Iris pigment epithelial cell (primary cell): ENCODE data around the gene ADORA1.

ENCODE experiments used
- DNase-seq: peaks from one replicate; pipeline ENCODE4 v3.0.0-alpha.2; 2011; ENCODE audit warnings: low read depth

ADORA1 gene

DNA sequence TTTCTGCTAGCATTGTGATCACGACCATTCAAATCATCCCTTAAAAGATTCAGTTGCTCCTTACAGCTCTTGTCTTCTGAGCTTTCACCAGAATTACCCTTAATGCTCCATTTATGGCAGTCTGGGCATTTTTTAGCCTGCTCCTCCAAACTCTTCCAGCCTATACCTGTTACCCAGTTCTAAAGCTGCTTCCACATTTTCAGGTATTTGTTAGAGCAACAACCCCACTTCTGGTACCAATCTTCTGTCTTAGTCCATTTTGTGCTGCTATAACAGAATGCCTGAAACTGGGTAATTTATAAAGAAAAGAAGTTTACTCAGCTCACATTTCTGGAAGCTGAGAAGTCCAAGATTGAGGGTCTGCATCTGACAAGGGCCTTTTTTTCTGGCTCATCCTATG, 30.9 kb downstream of the ADORA1 start:
- no peak for DNase-seq

DNA sequence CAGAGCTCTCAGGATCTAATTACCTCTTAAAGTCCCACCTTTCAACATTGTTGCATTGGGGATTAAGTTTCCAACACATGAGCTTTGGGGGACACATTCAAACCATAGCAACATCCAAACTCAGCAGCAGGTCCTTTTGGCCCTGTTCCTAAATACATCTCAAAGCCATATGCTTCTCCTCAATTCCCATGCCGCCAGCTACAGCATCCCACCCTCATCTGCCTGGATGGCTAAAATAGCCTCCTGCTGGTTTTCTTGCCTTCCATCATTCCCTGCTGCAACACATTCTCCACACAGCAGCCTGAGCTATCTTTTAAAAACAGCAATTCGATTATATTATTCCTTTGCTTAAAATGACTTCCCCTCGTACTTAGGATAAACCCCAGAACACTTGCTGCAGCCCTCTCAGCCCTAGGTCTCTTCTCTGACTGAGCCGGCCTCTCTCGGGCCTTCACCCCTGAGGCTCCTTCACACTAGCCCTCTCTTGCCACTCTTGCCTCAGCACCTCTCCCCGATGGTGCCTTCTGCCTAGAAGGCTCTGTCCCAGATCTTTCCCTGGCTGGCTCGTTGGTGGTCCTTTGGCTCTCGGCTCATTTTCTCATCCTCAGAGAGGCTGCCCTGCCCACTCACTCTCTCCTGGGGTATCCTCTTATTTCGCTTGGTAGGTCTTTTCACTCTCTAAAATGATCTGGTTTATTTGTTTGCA, 31.6 kb downstream of the ADORA1 start:
- no peak for DNase-seq

DNA sequence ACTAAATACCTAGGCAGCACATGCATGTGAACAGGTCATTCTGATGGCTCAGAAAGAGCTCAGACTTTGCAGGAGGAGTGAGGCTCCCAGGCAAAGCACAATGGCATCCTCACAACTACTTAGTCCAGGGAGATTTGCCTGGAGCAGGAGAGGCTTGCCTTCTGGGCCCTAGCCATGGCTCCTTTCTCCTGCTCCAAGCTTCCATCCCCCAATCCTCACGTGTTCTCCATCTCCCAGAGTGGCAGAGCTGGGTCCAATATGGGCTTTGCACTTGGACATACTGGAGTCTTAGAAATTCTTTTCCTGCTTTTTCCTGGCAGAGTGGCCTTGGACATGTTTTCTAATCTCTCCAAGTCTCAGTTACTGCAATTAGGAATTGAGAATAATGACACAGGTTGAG, 32.3 kb downstream of the ADORA1 start:
- no peak for DNase-seq

DNA sequence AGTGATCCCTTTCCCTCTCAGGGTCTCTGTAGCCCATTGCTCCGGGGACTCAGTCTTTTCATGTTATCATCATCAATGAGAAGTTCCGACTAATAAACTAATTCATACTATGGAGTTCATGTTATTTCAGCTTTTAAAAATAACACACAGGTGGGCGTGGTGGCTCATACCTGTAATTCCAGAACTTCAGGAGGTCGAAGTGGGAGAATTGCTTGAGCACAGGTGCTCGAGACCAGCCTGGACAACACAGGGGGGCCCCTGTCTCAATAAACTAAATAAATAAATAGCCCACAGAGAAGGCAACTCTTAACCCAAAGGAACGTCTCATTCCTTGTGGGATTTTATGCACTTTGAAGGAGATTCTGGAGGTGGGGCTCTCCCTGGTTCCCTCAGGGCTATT, 33.6 kb downstream of the ADORA1 start:
- DNase-seq, result no peak

DNA sequence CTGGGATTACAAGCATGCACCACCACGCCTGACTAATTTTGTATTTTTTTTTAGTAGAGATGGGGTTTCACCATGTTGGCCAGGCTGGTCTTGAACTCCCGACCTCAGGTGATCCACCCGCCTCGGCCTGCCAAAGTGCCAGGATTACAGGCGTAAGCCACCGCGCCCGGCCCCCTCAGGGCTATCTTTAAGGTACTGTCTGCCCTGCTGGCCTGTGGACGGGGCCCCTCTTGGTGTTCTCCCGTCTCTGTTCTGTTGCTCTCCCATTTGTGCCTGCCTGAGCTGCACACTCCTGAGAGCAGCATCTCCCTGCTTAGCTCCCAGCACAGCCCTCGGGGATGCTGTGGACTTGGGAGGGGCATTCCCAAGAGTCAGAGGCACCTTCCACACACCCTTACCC, 34.2 kb downstream of the ADORA1 start:
- DNase-seq, result no peak

DNA sequence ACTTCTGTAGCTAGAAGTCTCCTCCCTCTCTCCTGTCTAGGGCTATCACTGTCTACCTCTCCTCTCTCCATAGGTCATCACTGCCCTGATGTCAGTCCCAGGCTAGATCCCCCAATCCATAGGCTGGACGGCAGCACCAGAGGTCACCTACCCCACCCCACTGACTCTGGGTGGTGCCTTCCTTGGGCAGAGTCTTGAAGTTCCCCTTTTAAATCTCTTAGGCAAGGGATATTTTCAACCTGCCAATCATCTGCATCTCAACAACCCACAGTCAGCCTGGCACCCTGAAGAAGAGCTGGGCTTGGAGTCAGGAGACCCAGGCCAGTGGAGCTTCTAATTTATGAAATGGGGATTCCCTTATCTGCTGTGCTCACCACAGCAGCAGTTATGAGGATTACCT, 34.9 kb downstream of the ADORA1 start:
- no peak for DNase-seq

DNA sequence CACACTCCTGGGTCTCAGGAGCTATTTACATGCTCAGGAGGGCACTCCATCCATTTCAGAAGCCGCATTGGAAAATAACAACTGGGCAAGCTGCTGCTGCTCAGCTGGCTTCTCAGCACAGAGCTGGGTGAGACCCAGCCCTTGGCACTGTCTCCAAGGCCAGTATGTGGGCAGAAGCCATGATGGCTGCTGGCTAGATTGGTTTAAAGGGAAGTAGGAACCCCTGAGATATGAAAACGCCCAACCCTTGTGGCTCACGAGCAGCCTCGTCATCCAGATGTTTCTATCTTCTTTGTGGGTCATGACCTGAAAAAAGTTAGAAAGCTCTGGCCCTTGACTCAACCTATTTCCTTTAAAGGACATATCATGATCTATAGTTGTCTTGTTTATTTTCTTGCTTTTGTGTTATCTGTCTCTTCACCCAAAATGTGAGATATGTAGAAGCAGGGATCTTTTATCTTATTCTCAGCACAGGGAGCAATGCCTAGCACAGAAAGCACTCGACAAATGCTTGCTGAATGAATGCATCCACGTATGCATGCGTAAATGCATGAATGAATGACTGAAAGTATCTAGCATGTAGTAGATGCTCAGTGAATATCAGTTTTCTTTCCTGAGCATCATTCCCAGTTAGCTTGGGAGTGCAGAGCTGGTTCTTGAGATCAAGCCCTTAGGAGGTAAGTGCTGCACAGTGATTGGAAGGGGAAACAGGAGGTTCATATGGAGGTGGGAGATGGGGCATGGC, 36.5 kb downstream of the ADORA1 start:
- DNase-seq, result no peak

DNA sequence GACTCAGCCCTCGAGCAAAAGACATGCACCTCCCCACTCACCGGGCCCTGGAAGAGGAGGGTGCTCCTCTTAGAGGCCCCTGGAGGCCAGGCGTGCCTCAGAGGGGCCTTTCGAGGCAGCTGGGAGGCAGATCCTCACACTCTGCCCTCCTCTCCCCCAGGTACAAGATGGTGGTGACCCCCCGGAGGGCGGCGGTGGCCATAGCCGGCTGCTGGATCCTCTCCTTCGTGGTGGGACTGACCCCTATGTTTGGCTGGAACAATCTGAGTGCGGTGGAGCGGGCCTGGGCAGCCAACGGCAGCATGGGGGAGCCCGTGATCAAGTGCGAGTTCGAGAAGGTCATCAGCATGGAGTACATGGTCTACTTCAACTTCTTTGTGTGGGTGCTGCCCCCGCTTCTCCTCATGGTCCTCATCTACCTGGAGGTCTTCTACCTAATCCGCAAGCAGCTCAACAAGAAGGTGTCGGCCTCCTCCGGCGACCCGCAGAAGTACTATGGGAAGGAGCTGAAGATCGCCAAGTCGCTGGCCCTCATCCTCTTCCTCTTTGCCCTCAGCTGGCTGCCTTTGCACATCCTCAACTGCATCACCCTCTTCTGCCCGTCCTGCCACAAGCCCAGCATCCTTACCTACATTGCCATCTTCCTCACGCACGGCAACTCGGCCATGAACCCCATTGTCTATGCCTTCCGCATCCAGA, 37.7 kb downstream of the ADORA1 start:
- DNase-seq, result no peak

DNA sequence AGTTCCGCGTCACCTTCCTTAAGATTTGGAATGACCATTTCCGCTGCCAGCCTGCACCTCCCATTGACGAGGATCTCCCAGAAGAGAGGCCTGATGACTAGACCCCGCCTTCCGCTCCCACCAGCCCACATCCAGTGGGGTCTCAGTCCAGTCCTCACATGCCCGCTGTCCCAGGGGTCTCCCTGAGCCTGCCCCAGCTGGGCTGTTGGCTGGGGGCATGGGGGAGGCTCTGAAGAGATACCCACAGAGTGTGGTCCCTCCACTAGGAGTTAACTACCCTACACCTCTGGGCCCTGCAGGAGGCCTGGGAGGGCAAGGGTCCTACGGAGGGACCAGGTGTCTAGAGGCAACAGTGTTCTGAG, 38.3 kb downstream of the ADORA1 start:
- no peak for DNase-seq

DNA sequence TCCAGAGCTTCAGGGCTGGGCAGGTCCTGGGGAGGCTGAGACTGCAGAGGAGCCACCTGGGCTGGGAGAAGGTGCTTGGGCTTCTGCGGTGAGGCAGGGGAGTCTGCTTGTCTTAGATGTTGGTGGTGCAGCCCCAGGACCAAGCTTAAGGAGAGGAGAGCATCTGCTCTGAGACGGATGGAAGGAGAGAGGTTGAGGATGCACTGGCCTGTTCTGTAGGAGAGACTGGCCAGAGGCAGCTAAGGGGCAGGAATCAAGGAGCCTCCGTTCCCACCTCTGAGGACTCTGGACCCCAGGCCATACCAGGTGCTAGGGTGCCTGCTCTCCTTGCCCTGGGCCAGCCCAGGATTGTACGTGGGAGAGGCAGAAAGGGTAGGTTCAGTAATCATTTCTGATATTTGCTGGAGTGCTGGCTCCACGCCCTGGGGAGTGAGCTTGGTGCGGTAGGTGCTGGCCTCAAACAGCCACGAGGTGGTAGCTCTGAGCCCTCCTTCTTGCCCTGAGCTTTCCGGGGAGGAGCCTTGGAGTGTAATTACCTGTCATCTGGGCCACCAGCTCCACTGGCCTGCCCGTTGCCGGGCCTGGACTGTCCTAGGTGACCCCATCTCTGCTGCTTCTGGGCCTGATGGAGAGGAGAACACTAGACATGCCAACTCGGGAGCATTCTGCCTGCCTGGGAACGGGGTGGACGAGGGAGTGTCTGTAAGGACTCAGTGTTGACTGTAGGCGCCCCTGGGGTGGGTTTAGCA, 38.8 kb downstream of the ADORA1 start:
- DNase-seq, result no peak

DNA sequence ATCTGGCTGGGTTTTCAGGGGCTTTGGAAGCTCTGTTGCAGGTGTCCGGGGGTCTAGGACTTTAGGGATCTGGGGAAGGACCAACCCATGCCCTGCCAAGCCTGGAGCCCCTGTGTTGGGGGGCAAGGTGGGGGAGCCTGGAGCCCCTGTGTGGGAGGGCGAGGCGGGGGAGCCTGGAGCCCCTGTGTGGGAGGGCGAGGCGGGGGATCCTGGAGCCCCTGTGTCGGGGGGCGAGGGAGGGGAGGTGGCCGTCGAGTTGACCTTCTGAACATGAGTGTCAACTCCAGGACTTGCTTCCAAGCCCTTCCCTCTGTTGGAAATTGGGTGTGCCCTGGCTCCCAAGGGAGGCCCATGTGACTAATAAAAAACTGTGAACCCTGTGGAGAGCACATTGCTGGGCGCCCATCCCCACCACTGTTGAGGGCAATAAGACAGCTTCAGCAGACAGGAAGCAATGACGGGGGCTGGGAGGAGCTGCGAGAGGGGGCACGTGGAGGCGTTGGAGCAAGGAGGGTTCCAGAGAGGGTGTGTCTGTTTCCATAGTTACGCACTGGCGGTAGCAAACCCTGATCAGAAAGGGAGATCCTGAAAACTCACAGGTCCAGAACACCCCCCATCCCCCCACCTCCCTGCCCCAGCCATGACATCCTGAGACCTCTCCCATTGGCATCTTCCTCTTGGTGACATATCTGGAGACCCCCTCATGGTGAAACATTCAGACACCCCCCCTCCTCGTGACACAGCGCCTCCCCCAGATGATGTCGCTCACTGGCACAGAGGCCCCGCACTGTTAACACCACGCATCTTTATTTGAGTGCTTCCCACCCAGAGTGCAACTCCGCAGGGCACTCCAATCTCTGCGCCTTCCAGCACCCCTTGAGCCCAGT, 39.7 kb downstream of the ADORA1 start:
- DNase-seq, result no peak

DNA sequence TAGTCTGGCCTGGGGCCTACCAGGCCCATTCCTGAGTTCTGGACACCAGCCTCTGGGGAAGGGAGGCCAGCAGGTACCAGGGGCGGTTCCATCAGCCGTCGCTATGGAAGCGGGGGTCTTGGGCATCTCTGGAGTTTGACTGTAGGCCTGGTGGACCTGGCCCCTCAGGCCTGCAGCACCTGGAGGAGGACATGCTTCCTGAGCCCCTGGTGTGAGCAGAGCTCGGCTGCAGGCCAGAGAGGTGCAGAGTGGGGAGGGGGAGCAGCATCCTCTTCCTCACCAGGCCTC, 40.3 kb downstream of the ADORA1 start:
- no peak for DNase-seq

DNA sequence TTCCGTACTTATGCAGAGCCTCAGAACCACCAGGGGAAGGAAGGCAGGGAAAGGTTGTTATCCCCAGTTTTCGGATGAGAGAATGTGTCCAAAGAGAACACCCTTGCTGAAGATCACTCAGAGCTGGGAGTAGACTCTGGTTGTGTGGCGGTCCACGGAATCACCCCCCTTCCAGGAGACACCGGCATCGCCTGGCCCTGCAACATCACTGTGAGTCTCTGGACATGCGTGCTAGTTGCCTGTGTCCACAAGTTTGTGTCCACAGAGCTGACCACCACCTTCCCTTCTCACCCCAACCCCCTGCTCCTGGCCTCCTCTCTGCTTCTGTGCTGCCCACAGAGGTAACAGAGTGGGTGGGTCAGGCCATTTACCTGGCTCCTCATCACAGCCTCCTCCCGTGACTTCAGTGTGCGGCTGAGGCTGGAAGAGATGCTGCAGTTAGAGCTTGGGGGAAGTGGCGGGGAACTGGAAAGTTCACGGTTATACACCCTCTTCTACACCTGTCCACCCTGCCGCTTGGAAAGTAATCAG, 40.8 kb downstream of the ADORA1 start:
- DNase-seq, result no peak

DNA sequence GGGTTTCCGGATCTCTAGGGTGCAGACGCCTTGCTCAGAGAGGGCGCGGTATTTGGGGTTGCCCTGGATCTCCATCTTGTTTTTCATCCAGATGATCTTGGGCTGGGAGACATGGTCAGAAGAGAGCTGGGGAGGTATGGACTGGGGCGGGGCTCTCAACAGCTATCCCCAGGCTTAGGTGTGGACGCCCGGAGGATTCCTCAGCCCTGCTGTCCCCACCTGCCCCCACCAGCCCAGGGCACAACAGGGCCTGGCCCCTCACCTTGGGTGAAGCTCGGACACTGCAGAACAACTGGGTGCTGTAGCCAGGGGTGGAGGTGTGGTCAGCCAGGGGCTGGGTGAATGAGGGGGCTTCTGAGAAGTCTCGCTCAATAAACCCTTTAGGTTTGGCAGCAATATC, 41.5 kb downstream of the ADORA1 start:
- no peak for DNase-seq

DNA sequence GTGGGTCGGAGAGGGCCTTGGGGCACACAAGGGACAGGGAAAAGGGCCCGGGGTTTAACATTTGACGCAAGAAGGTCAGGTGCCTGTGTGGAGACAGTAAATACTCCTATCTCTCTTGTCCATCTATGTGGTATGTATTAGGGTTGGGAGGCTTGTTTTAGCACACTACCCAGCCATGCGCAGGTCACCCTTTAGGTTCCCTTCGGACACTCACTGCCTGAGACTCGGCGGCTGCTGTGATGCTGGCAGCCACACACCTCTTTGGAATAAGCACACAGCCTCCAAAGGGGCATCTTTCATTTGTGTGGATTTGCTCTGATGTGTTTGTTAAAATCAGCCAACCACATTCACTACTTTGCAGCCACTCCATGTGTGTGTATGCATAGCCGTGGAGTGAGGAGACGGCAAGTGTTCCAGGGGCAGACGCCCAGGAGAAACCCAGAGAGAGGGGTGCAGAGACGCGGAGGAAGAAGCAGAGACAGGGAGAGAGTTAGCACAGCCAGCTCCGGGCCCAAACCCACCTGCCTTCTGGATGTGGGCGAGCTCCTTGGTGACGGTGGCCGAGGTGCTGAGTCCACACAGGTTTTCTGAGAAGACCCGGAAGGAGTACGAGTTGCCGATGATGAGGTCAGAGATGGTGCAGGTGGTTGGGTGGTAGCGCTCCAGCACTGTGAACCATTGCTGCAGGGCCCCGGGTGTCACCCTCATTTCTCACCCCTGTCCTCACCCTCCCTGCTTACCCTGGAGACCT, 42.4 kb downstream of the ADORA1 start:
- DNase-seq, result no peak

DNA sequence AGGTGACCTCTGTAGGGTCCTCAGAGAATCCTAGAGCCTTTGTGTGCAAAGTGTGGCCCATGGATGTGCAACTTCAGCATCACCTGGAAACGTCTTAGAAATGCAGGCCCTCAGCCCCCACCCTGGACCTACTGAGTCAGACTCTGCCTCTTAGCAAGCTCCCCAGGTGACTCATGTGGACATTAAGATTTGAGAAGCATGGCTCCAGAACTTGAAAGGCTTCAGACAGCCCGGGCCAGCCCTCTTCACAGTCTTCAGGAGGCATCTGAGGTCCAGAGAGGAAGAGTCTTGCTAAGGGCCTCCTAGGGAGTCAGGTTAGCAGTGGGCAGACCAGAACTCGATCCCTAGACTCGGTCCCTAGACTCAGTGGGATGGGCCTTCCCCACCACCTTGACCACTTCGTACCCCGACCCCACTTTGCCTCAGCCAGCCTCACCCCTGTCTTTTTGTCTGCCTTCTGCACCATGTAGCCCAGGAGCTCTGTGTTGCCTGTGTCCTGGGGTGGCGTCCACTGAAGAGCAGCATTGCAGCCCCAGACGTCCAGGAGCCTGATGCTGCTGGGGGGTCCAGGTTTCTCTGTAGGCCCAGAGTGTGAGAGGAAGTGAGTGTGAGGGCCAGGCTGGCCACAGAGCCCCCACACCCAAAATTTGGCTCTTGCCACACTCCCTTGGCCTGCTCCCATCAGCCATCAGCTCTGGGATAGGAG, 43.3 kb downstream of the ADORA1 start:
- no peak for DNase-seq

DNA sequence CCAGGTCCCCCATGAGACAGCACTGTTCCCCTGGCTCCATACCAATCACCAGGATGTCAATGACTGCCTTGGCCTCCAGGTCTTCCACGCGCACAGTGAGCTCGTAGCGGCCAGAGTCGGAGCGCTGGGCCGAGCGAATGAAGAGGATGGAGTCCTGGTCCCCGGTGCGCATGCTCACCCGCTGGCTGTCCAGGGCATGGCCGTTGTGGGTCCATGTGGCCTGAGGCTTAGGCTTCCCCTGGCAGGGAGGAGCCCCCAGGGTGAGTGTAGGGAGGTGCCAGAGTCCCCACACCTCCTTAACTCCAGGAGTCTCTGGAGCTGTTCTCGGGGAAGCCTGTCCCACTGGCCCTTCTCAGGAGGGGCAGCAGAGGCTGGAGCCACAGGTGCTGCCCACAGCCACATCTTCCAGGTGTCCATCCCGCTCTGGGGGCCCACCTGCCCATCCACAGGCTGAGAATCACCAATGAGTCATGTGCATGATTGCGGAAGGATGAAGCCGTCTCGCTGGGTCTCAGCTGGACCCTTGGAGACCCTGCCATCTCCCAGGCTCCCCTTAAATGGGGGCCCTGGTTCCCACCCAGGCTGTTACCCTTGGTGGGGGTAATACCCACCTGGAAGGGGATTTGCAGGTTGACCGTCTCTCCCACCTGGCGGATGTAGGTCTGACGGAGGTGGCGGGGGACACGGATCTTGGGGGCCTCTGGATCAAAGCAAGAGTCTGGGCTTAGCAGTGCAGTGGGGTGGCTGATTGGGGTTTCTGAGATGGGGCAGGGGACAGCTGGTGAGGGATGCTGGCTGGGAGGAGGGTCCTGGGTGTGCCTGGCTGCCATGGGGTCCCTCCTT, 44.0 kb downstream of the ADORA1 start:
- no peak for DNase-seq

DNA sequence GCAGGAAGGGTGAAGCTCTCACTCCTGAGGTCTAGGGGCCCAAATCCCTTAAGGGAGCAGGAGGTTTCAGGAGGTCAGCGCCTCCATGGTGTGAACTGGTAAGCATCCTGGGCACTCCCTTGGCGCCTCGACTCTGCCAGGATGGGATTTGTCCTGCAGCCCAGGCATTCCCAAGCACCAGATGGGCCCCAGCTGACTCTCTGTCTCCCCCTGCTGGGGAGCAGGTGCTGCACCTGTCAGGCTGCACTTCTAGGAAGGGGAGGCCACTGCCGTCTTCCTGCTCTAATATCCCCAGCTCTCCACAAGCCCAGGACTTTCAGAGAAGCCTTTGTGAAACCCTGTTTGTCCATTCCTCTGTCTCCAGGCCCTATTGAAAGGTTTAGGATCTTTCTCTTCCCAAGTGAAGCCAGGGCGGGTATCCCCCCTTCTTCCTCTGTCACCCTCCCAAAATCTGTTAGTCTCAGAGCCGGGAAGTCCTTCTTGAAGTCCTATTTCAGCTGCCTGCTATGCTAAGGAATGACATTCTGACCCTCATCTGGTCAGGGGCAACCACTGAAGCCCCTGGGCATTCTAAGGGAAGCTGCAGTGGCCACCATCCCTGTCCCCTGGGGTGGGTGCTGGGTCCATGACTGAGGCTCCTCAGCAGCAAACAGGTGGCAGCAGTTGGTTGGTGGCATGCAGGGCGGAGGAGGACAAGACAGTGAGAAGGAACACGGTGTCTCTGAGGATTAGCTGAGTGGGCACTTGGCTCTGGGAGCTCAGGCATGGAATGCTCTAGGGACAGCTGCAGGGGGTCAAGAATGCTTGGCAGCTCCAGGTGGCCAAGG, 44.9 kb downstream of the ADORA1 start:
- DNase-seq, result peak; percentile 43
